H1 (cell line): ENCODE measurements around the gene NMT1.

Experiments
- CTCF ChIP-seq, 3 experiments: IDR thresholded peaks; 1 replicate in 2 of 3; 2 replicates in 1 of 3; pipeline versions ENCODE4 v1.5.1 to v1.6.1; 2011; ENCODE audit warnings: low read length in 3 of 3, mild to moderate bottlenecking in 3 of 3, inconsistent platforms in 2 of 3, low read depth in 1 of 3, moderate library complexity in 1 of 3; ENCODE audit not compliant: insufficient read depth in 1 of 3; ENCODE audit errors: control extremely low read depth in 1 of 3
- JUND ChIP-seq: IDR thresholded peaks from 2 replicates; pipeline ENCODE4 v1.6.1; 2011; ENCODE audit warnings: mild to moderate bottlenecking, improper control_type of control experiment, low read length

DNA sequence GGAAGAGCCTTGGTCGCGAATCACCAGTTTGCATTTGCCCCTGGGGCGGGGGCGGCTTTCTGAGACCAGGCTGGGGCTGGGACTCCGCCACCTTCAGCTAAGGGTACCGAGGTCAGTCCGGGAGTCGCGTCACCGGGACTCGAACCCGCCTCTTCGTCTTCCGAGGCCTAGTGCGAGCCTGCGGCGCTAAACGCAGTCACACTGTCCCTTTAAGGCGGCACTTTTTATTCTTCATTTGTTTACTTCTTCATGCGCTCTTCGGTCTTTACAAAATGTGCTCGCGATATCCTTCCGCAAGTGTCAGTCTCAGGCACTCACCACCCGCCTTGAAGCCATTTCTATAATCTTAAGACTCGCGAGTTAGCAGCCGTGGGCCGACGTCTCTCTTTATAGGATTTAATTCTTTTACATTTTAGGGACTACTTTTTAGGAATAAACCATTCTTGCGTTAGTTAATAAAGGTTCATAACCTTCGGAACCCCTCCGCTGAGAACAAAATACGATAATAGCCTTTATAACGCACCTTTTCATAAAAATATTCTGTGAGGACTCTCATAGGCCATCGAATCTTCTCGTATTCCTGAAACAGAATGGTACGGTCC is 86.6 kb downstream of the NMT1 start:
- TF ChIP-seq JUND (peak; percentile 98), CTCF (IDR thresholded peaks at IDR 0.05; ENCODE audit: control extremely low read depth in 1 of 3, insufficient read depth in 1 of 3, low read depth in 1 of 3, low read length in 3 of 3) (no peak)
